NCI-H524 treated with DMSO at 0.1 percent for 48 hours (cell line): ENCODE data around the gene STAG3.

Experiments used
- DNase-seq: peaks from one replicate; lab custom pipeline; 2025; lab: John Stamatoyannopoulos, UW

STAG3 gene

GRCh38 chr7:100155553-100156317 lies 22.0 kb upstream of the STAG3 start:
- no peak for DNase-seq

- no peak for DNase-seq
Observed at GRCh38 chr7:100156331-100157068, 21.2 kb upstream of the STAG3 start.

- DNase-seq = no peak
Observed at GRCh38 chr7:100157069-100157333, 20.7 kb upstream of the STAG3 start.

- no peak for DNase-seq
Observed at GRCh38 chr7:100157334-100158228, 20.1 kb upstream of the STAG3 start.

GRCh38 chr7:100158229-100159098 lies 19.3 kb upstream of the STAG3 start, which contains the start of gene TRAPPC14:
Gene TRAPPC14, minus strand, starts transcription at chr7:100158723. Its CDS starts 224 bp downstream, at chr7:100158499.
- DNase-seq = no peak

GRCh38 chr7:100159099-100159623 lies 18.6 kb upstream of the STAG3 start:
- no peak for DNase-seq

- no peak for DNase-seq
Observed at GRCh38 chr7:100160067-100160466, 17.7 kb upstream of the STAG3 start.

- DNase-seq = no peak
Observed at GRCh38 chr7:100163006-100163531, 14.6 kb upstream of the STAG3 start.

- DNase-seq = no peak
Observed at GRCh38 chr7:100163871-100164270, 13.8 kb upstream of the STAG3 start.

GRCh38 chr7:100166317-100166940 lies 11.3 kb upstream of the STAG3 start:
- no peak for DNase-seq

- DNase-seq = no peak
Observed at GRCh38 chr7:100166970-100167911, 10.5 kb upstream of the STAG3 start.

GRCh38 chr7:100167912-100168323 lies 9.8 kb upstream of the STAG3 start:
- DNase-seq = no peak

GRCh38 chr7:100169147-100169850 lies 8.4 kb upstream of the STAG3 start:
- DNase-seq = no peak

GRCh38 chr7:100170101-100170897 lies 7.4 kb upstream of the STAG3 start:
- DNase-seq = no peak

GRCh38 chr7:100171087-100171681 lies 6.5 kb upstream of the STAG3 start:
- DNase-seq = no peak

- DNase-seq = no peak
Observed at GRCh38 chr7:100171840-100172239, 5.9 kb upstream of the STAG3 start.

GRCh38 chr7:100173806-100174495 lies 3.8 kb upstream of the STAG3 start:
- DNase-seq = no peak
